HG02943 (cell line): Measurements from ENCODE around the gene BDNF.
"Not testable (repeated sequence)": the region's sequence is repeated elsewhere in the genome, so short reads cannot be mapped to it uniquely, and the experiment has no call there.

Experiments
- ATAC-seq: cut with Tn5 transposase; IDR thresholded peaks from one replicate; pipeline ENCODE4 v1.9.1; 2021; ENCODE audit warnings: mild to moderate bottlenecking, low read depth, moderate library complexity; ENCODE audit not compliant: unreplicated experiment

BDNF gene

GRCh38 chr11:27673979-27674663 lies 26.1 kb downstream of the BDNF start:
- no peak for ATAC-seq

- ATAC-seq, result no peak
Observed at GRCh38 chr11:27672836-27673464, 27.3 kb downstream of the BDNF start.

- not testable (repeated sequence) for ATAC-seq
Observed at GRCh38 chr11:27665508-27666101, 34.6 kb downstream of the BDNF start.

- no peak for ATAC-seq
Observed at GRCh38 chr11:27663326-27663725, 36.9 kb downstream of the BDNF start.

GRCh38 chr11:27660171-27660570 lies 40.1 kb downstream of the BDNF start:
- ATAC-seq, result no peak

GRCh38 chr11:27658535-27659236 lies 41.6 kb downstream of the BDNF start:
- no peak for ATAC-seq

- ATAC-seq, result no peak
Observed at GRCh38 chr11:27656806-27657483, 43.3 kb downstream of the BDNF start.

- no peak for ATAC-seq
Observed at GRCh38 chr11:27656320-27656719, 43.9 kb downstream of the BDNF start.

GRCh38 chr11:27653990-27654758 lies 46.1 kb downstream of the BDNF start:
- no peak for ATAC-seq

GRCh38 chr11:27651711-27652110 lies 48.5 kb downstream of the BDNF start:
- no peak for ATAC-seq

- ATAC-seq, result no peak
Observed at GRCh38 chr11:27650988-27651387, 49.3 kb downstream of the BDNF start.

- no peak for ATAC-seq
Observed at GRCh38 chr11:27649800-27650199, 50.5 kb downstream of the BDNF start.

- ATAC-seq, result no peak
Observed at GRCh38 chr11:27648840-27649239, 51.4 kb downstream of the BDNF start.

- ATAC-seq, result no peak
Observed at GRCh38 chr11:27646051-27646818, 54.0 kb downstream of the BDNF start.

- ATAC-seq, result no peak
Observed at GRCh38 chr11:27642954-27643353, 57.3 kb downstream of the BDNF start.

GRCh38 chr11:27640954-27641353 lies 59.3 kb downstream of the BDNF start:
- ATAC-seq, result no peak

GRCh38 chr11:27635567-27636037 lies 64.7 kb downstream of the BDNF start:
- ATAC-seq, result no peak

GRCh38 chr11:27634776-27635175 lies 65.5 kb downstream of the BDNF start:
- ATAC-seq, result not testable (repeated sequence)

- not testable (repeated sequence) for ATAC-seq
Observed at GRCh38 chr11:27634282-27634681, 66.0 kb downstream of the BDNF start.
